ENCODE measurements around the gene NGF.

The NGF gene

DNA sequence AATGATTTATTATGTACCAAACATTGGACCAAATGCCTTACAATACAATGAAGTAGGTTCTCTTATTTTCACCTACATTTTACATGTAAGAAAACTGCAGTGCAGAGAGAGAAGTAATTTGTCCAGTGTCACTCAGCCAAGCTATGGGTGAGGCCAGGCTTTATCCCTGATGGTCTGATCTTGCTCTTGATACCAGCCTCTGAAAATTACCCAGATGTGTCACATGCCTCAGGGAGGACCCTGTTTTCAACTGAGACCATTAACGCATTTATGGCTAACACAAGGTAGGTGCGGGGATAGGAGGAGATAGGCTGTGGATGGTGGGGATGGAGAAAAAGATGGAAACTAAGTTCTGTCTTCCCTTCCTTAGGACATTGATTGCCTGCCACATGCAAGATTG lies 56.9 kb downstream of the NGF start:
- Histone ChIP-seq H3K4me2 (ENCODE audit: low read depth, low read length) (no peak overlapping the region), H3K27ac (ENCODE audit: low read length) (no peak overlapping the region), H3K27me3 (replicated peaks; ENCODE audit: insufficient read depth, low read length) (no peaks in the 10 kb centered on the region), H3K4me1 (ENCODE audit: low read length) (no peaks in the 10 kb centered on the region), H2AFZ (ENCODE audit: low read length) (no peak overlapping the region), H3K9ac (ENCODE audit: low read length) (no peak overlapping the region), H4K20me1 (ENCODE audit: insufficient read depth, low read length) (no peaks in the 10 kb centered on the region), H3F3A (ENCODE audit: insufficient read depth, low read length) (no peaks in the 10 kb centered on the region), H3K9me3 (replicated peaks; ENCODE audit: insufficient read depth, low read length) (no peaks in the 10 kb centered on the region), H3K79me2 (ENCODE audit: low read length) (no peaks in the 10 kb centered on the region), H3K9me2 (replicated peaks; ENCODE audit: insufficient read depth, low read length) (no peaks in the 10 kb centered on the region), H3K4me3 (ENCODE audit: low read length) (no peak overlapping the region), H3K36me3 (replicated peaks; ENCODE audit: insufficient read depth, low read length) (no peaks in the 10 kb centered on the region)
- DNase-seq = no peak
- TF ChIP-seq, protein P1, sequence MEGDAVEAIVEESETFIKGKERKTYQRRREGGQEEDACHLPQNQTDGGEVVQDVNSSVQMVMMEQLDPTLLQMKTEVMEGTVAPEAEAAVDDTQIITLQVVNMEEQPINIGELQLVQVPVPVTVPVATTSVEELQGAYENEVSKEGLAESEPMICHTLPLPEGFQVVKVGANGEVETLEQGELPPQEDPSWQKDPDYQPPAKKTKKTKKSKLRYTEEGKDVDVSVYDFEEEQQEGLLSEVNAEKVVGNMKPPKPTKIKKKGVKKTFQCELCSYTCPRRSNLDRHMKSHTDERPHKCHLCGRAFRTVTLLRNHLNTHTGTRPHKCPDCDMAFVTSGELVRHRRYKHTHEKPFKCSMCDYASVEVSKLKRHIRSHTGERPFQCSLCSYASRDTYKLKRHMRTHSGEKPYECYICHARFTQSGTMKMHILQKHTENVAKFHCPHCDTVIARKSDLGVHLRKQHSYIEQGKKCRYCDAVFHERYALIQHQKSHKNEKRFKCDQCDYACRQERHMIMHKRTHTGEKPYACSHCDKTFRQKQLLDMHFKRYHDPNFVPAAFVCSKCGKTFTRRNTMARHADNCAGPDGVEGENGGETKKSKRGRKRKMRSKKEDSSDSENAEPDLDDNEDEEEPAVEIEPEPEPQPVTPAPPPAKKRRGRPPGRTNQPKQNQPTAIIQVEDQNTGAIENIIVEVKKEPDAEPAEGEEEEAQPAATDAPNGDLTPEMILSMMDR (IDR thresholded peaks at IDR 0.05; ENCODE audit: low read length) = no peak
- TF ChIP-seq EZH2phosphoT487 (IDR thresholded peaks at IDR 0.05; ENCODE audit: low read length) (no peak), EZH2 (optimal IDR thresholded peaks at IDR 0.05; ENCODE audit: low read depth, low read length) (no peak)

DNA sequence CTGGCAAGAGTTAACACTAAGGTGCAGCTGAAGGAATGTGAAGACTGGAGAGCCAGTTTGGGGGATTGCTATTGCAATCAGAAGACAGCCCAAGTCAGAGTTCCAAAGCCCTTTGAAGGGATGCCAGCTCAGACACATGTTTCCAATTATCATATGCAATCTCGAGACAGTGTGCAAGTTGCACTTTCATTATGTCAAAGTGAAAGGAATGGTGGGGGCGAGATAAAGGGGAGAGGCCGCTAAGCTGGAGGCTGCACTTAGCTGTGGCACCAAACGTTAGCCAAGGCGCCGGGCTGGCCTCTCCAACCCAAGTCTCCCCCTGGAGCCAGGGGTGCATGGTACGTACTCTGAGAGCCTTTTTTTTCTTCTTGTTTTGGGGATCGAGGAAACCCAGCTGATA lies 58.0 kb downstream of the NGF start:
- DNase-seq = no peak
- H3K9me2 ChIP-seq (replicated peaks; ENCODE audit: insufficient read depth, low read length) = no peaks in the 10 kb centered on the region
- H4K20me1 ChIP-seq (ENCODE audit: insufficient read depth, low read length) = no peaks in the 10 kb centered on the region
- no peak overlapping the region for H3K9ac ChIP-seq (ENCODE audit: low read length)
- no peak overlapping the region for H3K4me3 ChIP-seq (ENCODE audit: low read length)
- no peak overlapping the region for H3K27ac ChIP-seq (ENCODE audit: low read length)
- no peak overlapping the region for H2AFZ ChIP-seq (ENCODE audit: low read length)
- no peaks in the 10 kb centered on the region for H3K27me3 ChIP-seq (replicated peaks; ENCODE audit: insufficient read depth, low read length)
- H3K4me2 ChIP-seq (ENCODE audit: low read depth, low read length) = no peak overlapping the region
- TF ChIP-seq EZH2 (optimal IDR thresholded peaks at IDR 0.05; ENCODE audit: low read depth, low read length) = no peak
- TF ChIP-seq, protein P1 (IDR thresholded peaks at IDR 0.05; ENCODE audit: low read length) = no peak
- no peak for TF ChIP-seq EZH2phosphoT487 (IDR thresholded peaks at IDR 0.05; ENCODE audit: low read length)
- H3F3A ChIP-seq (ENCODE audit: insufficient read depth, low read length) = no peaks in the 10 kb centered on the region
- H3K79me2 ChIP-seq (ENCODE audit: low read length) = no peaks in the 10 kb centered on the region
- no peaks in the 10 kb centered on the region for H3K4me1 ChIP-seq (ENCODE audit: low read length)
- no peaks in the 10 kb centered on the region for H3K9me3 ChIP-seq (replicated peaks; ENCODE audit: insufficient read depth, low read length)
- H3K36me3 ChIP-seq (replicated peaks; ENCODE audit: insufficient read depth, low read length) = no peaks in the 10 kb centered on the region

DNA sequence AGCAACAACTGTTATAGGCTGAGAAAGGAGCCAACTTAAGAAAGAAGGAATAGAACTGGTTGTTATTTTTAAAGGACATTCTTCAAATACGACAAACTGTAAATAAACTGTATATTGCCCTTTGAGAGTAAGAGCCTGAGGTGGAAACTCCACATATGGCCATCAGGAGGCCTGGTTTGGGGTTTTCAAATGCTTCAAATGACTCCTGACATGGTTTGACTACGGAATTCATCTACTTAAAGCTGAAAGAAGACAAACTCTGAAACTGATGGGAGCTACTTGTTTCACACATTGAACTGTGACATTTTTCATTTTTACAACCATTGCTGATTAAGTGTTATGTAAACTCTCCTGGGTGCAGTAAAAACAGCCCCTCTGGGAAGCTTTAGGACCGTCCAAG lies 59.8 kb downstream of the NGF start:
- no peaks in the 10 kb centered on the region for H3K27me3 ChIP-seq (replicated peaks; ENCODE audit: insufficient read depth, low read length)
- no peaks in the 10 kb centered on the region for H3K4me1 ChIP-seq (ENCODE audit: low read length)
- H3K79me2 ChIP-seq (ENCODE audit: low read length) = no peaks in the 10 kb centered on the region
- no peak for DNase-seq
- no peaks in the 10 kb centered on the region for H3K36me3 ChIP-seq (replicated peaks; ENCODE audit: insufficient read depth, low read length)
- H3F3A ChIP-seq (ENCODE audit: insufficient read depth, low read length) = no peaks in the 10 kb centered on the region
- H3K27ac ChIP-seq (ENCODE audit: low read length) = no peak overlapping the region
- no peak overlapping the region for H3K4me3 ChIP-seq (ENCODE audit: low read length)
- H3K9ac ChIP-seq (ENCODE audit: low read length) = no peak overlapping the region
- no peaks in the 10 kb centered on the region for H3K9me3 ChIP-seq (replicated peaks; ENCODE audit: insufficient read depth, low read length)
- H3K9me2 ChIP-seq (replicated peaks; ENCODE audit: insufficient read depth, low read length) = no peaks in the 10 kb centered on the region
- no peaks in the 10 kb centered on the region for H4K20me1 ChIP-seq (ENCODE audit: insufficient read depth, low read length)
- no peak overlapping the region for H2AFZ ChIP-seq (ENCODE audit: low read length)
- H3K4me2 ChIP-seq (ENCODE audit: low read depth, low read length) = no peak overlapping the region
- TF ChIP-seq, protein P1 (IDR thresholded peaks at IDR 0.05; ENCODE audit: low read length) = no peak
- TF ChIP-seq EZH2phosphoT487 (IDR thresholded peaks at IDR 0.05; ENCODE audit: low read length) = no peak
- TF ChIP-seq EZH2 (optimal IDR thresholded peaks at IDR 0.05; ENCODE audit: low read depth, low read length) = no peak

Measured in MM.1S (cell line).